Measurements from ENCODE around the gene TMC1. TPM values are rescaled to one million over a fixed set of nuclear protein-coding genes. Genes with fewer than 3 reads are reported as not detected.

The TMC1 gene
- total RNA-seq, 2 donors from 2014 or later, result 0.09 TPM; not detected in 1

GRCh38 chr9:72875221-72875620 is 353.8 kb downstream of the TMC1 start:
- H3K4me3 ChIP-seq (ENCODE audit: low read length), result no peak overlapping the region
- Mint-ChIP-seq H3K4me3 (no peak overlapping the region), H3K36me3 (ENCODE audit: low read depth) (no peaks in the 10 kb centered on the region), H3K27me3 (ENCODE audit: insufficient read depth) (no peaks in the 10 kb centered on the region), H3K9me3 (peaks cover 9% of the 10 kb centered on the region), H3K27ac (no peak overlapping the region), H3K4me1 (peaks cover 10% of the 10 kb centered on the region)
- H3K9me3 ChIP-seq (ENCODE audit: control insufficient read depth, low read length), result no peaks in the 10 kb centered on the region
- TF ChIP-seq CTCF (conservative IDR thresholded peaks at IDR 0.05), result no peak
- no peaks in the 10 kb centered on the region for H3K27me3 ChIP-seq (ENCODE audit: control insufficient read depth, insufficient read depth, low read length, poor library complexity, severe bottlenecking)
- no peaks in the 10 kb centered on the region for H3K4me1 ChIP-seq (ENCODE audit: control insufficient read depth, insufficient read depth, low read length)
- H3K27ac ChIP-seq (ENCODE audit: low read depth, low read length), result no peak overlapping the region
- no peaks in the 10 kb centered on the region for H3K36me3 ChIP-seq (ENCODE audit: control insufficient read depth, insufficient read depth, low read length)
- no peak for DNase-seq
- H3K9ac ChIP-seq (ENCODE audit: extremely low read depth, low read length, poor library complexity, severe bottlenecking), result no peak overlapping the region

GRCh38 chr9:72880821-72881220 is 359.4 kb downstream of the TMC1 start:
- 90 to 100% methylated on average over 2 of the region's 2 CpGs for WGBS, 2 experiments (ENCODE audit: insufficient coverage in 1 of 2, insufficient read length in 1 of 2)
- Histone ChIP-seq H3K4me3 (ENCODE audit: low read length) (no peak overlapping the region), H3K27ac (ENCODE audit: low read depth, low read length) (no peak overlapping the region), H3K27me3 (ENCODE audit: control insufficient read depth, insufficient read depth, low read length, poor library complexity, severe bottlenecking) (no peaks in the 10 kb centered on the region), H3K4me1 (ENCODE audit: control insufficient read depth, insufficient read depth, low read length) (no peaks in the 10 kb centered on the region), H3K9me3 (ENCODE audit: control insufficient read depth, low read length) (no peaks in the 10 kb centered on the region), H3K36me3 (ENCODE audit: control insufficient read depth, insufficient read depth, low read length) (no peaks in the 10 kb centered on the region), H3K9ac (ENCODE audit: extremely low read depth, low read length, poor library complexity, severe bottlenecking) (no peak overlapping the region)
- Mint-ChIP-seq H3K4me3 (no peak overlapping the region), H3K36me3 (ENCODE audit: low read depth) (no peaks in the 10 kb centered on the region), H3K4me1 (peaks cover 8% of the 10 kb centered on the region), H3K27me3 (ENCODE audit: insufficient read depth) (peaks cover 4% of the 10 kb centered on the region), H3K27ac (no peak overlapping the region), H3K9me3 (peaks cover 9% of the 10 kb centered on the region)
- TF ChIP-seq CTCF (conservative IDR thresholded peaks at IDR 0.05), result no peak
- no peak for DNase-seq

- no peak overlapping the region for H3K4me3 Mint-ChIP-seq
- no peaks in the 10 kb centered on the region for H3K4me1 ChIP-seq (ENCODE audit: control insufficient read depth, insufficient read depth, low read length)
- 93 to 94% methylated on average over 4 to 6 of the region's 6 CpGs for WGBS, 2 experiments (ENCODE audit: insufficient coverage in 1 of 2, insufficient read length in 1 of 2)
- H3K36me3 ChIP-seq (ENCODE audit: control insufficient read depth, insufficient read depth, low read length), result no peaks in the 10 kb centered on the region
- H3K9ac ChIP-seq (ENCODE audit: extremely low read depth, low read length, poor library complexity, severe bottlenecking), result no peak overlapping the region
- peaks cover 3% of the 10 kb centered on the region for H3K4me1 Mint-ChIP-seq
- no peak for DNase-seq
- H3K27me3 ChIP-seq (ENCODE audit: control insufficient read depth, insufficient read depth, low read length, poor library complexity, severe bottlenecking), result no peaks in the 10 kb centered on the region
- peaks cover 4% of the 10 kb centered on the region for H3K27me3 Mint-ChIP-seq (ENCODE audit: insufficient read depth)
- peaks cover 12% of the 10 kb centered on the region for H3K9me3 ChIP-seq (ENCODE audit: control insufficient read depth, low read length)
- no peak overlapping the region for H3K4me3 ChIP-seq (ENCODE audit: low read length)
- no peaks in the 10 kb centered on the region for H3K36me3 Mint-ChIP-seq (ENCODE audit: low read depth)
- no peak overlapping the region for H3K27ac ChIP-seq (ENCODE audit: low read depth, low read length)
- no peak for TF ChIP-seq CTCF (conservative IDR thresholded peaks at IDR 0.05)
- H3K27ac Mint-ChIP-seq, result no peak overlapping the region
- H3K9me3 Mint-ChIP-seq, result peaks cover 16% of the 10 kb centered on the region
Measured at GRCh38 chr9:72882117-72882775, 360.8 kb downstream of the TMC1 start.
